GM19193 (cell line): ENCODE results near the gene BIRC5.

Experiments used
- POLR2A ChIP-seq: IDR thresholded peaks from 4 replicates; pipeline ENCODE4 v1.6.1; 2011; ENCODE audit not compliant: insufficient read depth, insufficient read length; ENCODE audit errors: extremely low read depth

The BIRC5 gene

GRCh38 chr17:78241277-78242023 is 27.4 kb downstream of the BIRC5 start:
- no peak for TF ChIP-seq POLR2A

DNA sequence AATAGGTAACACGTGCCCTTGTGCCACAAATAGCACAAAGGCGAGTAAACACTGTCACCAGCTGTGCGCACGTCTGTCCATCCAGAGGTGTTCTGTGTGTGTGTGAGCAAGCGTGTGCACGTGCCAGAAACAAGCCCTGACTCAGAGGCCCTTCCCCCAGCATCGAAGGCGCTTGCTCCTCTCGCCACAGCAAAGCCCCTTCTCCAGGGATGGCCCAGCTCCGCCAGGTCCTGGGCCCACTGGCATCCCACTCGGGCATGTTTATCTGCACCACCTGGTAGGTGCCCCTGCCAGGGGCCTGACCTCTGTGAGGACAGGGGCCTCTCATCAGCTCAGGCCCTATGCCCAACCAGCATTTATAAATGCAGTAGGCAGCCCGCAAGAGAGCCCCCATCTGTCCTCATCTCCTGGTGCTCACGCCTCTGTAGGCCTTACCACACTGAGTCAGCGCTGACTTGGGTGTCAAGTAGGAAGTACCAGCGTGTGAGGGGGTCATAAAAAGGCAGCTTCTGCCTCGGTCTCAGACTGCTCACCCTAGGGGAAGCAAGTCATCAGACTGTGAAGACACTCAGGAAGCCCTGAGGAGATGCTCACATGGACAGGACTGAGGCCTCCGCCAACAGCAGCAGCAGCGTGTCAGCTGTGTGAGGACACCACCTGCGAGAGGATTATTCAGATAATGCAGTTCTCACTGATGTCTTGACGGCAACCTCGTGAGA is 28.1 kb downstream of the BIRC5 start:
- TF ChIP-seq POLR2A = no peak

GRCh38 chr17:78247304-78247703 is 33.3 kb downstream of the BIRC5 start:
- no peak for TF ChIP-seq POLR2A

DNA sequence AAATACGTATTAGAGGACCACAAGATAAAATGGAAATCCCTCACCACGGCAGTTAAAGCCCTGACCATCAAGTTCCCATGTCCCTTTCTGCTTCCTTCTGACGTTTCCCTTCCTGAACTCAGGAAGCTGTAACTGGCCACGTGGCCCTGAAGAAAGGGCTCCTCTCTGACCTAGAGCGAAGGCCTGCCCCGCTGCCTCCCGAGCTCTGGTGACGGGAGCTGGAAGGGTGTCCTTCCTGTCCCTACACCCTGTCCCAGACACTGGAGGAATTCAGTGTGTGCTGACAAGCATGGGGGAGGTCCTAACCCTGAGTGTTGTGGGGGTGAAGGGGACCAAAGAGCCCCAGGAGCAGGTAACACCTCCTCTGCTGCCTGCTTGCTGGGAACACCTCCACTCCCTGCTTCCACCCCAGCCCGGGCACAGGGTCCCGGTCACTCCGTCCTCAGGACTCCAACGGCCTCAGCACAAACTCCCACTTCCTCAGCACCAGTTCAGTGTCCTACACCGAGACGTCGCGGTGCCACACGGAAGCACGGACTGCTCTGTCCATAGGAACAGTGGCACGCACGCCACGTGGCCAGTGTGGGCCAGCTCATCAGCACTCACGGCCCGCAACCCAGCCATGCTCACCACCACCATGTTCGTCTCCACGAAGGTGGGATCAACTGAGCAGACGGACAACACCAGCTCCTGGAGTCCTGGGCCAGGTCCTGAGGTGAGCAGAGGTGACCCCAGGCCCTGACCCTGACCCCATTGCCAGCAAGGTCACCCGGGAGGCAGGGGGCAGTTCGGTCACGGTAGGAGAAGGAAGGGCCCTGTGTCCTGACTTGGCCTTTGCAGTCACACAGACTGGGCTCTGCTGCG is 34.2 kb downstream of the BIRC5 start:
- TF ChIP-seq POLR2A = no peak

DNA sequence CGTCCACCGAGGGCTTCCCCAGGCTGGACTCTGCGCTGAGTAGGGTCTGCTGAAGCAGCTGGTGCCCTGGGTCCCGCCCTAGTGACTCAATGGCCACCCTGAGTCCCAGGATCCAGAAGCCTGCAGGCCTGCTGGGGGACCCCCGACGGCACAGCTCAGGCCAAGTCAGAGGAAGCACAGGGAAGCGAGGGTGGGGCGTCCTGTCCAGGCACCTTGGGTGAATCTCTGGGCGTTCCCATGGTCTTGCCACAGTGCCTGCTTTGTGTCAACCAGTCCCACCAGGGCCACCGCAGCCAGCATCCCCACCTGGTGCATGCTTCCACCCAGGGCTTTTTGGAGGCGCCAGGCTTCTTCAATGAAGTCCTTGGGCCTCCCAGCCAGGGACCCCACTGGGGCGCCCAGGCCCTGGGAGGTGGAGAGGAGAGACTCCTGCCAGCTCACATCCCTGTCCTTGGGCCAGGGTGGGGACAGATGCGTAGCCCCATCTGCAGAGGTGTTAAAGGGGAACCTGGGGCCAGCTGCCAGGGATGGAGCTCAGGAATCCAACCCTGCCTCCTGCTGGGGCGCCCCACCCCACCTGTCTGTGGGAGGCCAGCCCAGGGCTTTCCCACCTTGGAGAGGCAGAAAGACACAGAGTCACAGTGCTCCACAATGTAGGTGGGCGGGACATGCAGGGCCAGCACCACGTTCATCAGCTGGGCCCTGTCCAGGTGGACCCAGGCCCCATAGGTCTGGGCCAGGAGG is 35.2 kb downstream of the BIRC5 start:
- no peak for TF ChIP-seq POLR2A

- no peak for TF ChIP-seq POLR2A
Observed at GRCh38 chr17:78249818-78250806, 36.1 kb downstream of the BIRC5 start.

DNA sequence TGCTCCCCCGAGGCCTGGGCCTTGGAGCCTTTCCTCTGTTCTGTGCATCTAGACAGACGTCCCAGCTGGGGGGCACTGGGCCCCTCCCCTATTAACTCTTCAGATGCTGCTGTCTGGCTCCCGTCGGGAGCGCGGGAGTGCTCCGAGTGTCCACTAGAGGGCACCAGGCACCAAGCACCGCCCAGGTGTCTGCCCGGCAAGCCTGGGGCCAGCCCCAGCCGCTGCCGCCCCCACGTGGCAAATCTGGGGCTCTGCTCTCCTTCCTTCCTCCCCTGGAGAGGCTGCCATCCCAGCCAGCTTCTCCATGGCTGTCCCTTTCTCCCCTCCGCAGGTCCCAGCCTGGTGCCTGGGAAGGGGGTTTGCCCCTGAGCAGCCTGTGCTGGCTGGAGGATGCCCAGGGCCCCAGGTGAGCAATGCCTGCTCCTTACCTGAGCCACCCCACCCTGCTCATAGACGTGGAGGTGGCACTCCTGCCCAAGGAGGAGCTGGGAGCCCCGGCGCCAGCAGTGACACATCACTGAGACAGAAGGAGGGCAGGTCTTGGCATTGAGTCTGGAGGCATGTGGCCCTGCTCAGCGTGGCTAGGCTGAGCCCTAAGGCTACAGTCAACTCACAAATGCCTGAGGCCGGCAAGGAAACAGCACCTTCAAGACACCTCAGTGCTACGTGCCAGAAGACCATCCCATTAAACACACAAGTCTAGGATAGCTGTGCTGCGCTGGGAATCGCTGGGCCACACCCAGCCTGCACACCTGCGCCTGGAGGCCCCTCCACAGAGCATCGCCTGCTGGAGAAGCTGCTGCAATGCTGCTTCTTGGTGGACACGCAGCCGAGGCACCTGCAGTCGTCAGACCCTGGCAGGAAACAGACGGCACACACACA is 37.1 kb downstream of the BIRC5 start:
- TF ChIP-seq POLR2A = no peak

- no peak for TF ChIP-seq POLR2A
Observed at GRCh38 chr17:78251773-78252103, 37.7 kb downstream of the BIRC5 start.

DNA sequence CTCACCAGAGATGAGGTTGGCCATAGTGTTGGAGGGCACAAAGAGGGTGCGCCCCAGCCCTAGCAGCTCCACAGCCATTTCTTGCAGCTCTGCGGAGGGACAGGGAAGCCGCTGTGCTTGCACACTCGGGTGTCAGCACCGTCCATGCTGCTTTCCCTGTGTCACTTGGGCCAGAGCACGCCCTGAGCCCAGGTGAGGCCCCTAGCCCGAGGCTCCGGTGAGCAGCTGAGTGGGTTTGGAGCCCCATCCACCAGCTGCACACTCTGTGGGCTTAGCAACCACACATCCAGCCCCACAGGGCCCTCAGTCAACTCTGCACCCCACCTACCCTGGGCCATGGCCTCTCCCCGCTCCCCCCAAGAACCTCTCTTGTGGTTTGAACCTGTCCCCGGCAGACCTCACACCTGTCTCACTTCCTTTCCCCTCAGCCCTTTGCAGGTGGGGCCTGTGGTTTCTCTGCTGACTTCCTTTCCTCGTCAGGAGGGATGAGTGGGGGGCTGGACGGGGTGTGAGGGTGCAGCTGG is 38.1 kb downstream of the BIRC5 start:
- TF ChIP-seq POLR2A = no peak

- no peak for TF ChIP-seq POLR2A
Observed at GRCh38 chr17:78252701-78253635, 38.9 kb downstream of the BIRC5 start.

- TF ChIP-seq POLR2A = no peak
Observed at GRCh38 chr17:78253946-78254672, 40.1 kb downstream of the BIRC5 start.
